ENCODE results near the gene OR52E6.

Gene OR52E6

DNA sequence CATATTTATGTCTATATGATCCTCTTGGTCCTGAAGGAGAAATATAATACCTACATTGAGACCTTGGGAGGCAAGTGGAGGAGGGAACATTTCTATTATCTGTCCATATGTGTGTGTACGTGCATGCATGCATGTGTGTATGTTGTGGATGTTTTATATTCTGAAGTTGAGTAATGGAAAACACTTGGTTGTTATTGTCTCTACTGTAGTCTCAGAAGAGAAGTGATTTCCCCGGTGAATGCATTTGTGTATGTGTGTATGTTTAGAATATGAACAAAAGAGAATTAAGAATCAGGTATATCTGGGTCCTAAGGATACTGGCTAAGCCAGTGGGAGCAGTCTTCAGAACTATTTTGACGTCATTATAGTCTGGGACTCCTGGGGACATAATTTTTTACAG lies 50.5 kb downstream of the OR52E6 start, which contains the start of gene OR52N1:
Gene OR52N1 (minus strand): TSS at position 101 of the 400 bp plus-strand sequence. CDS start 2,449 bp downstream, outside the sequence.
- DNase-seq = no peak
